NCI-H1436 (cell line): ENCODE measurements around the gene NEK9.
"Not testable (repeated sequence)": the region's sequence is repeated elsewhere in the genome, so short reads cannot be mapped to it uniquely, and the experiment has no call there.

Source experiments
- DNase-seq: peaks from one replicate; lab custom pipeline; 2025; lab: John Stamatoyannopoulos, UW

NEK9 gene

DNA sequence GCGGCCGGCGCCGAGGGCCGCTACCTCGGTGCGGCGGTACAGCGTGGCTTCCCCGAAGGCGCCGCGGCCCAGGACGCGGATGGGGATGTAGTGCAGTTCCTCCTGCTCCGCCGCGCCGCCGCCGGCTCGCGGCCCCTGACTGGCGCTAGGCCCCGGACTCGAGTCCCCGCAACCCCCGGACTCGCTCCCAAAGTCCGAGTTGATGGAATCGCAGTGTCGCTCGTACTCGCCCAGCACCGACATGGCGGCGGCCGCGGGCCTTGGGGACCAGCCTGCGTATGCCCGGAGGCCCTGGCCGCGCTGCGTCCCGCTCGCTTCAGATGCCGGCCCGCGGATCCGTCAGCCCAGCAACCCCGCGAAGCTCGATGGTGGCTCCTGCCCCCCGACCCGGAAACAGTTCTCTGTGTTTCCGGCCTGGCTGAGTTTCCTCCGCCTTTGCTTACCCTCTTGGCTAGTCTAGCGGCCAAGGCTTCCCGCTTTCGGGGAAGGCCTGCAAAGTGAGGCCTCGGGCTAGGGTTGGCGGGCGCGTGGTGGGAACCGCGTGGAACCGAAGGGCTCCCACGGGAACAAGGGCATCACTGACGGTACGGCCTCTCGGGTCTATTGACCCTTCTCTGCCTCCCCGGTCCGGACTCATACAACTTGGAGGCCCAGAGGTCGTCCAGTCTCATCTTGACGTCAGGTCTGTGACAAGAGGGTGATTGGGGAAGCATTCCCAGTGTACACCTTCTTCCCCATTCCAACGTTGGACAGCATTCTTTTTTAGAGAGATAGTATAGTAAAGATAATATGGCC, at the start of gene NEK9:
NEK9 (minus strand) TSS at position 370 of the 795 bp plus-strand sequence; CDS start at position 243, 127 bp downstream.
- peak; percentile 80 for DNase-seq

DNA sequence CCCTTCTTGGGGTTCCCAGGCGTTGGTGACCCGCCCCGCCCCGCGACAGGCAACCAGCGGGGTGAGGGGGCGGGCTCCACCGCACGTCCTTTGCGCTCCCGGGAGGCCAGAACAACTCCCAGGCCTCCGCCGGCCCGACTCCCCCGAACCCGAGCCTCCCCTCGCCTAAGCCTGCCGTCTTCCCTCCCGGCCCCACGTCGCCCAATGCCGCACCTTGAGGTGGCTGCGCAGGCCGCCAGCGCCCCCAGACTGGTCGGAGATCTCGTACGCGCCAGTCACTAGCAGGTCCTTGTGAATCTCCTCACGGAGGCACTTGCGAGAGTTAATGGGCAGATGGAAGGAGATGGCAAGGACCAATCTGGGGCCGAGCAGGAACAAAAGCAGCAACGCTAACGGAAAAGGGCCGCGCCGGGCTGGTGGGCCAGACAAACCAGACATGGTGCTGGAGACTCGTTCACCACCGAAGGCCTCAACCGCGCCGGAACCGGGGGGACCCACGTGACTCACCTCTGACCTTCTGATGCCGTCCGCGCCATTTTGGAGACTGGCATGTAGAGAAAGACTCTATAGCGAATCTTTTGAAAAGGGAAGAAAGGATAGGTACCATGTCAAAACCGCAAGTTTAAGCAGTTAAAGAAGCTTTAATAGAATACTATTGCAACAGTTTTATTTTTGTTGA, 49.4 kb upstream of the NEK9 start, which contains the start of gene TMED10:
TMED10 (minus strand) TSS at position 471 of the 679 bp plus-strand sequence; CDS start at position 438, 33 bp downstream.
- peak; percentile 91 for DNase-seq

GRCh38 chr14:75175677-75176141, 48.9 kb upstream of the NEK9 start:
- DNase-seq: no peak

- DNase-seq: no peak
Observed at GRCh38 chr14:75174066-75174465, 47.2 kb upstream of the NEK9 start.

- no peak for DNase-seq
Observed at GRCh38 chr14:75170772-75171171, 43.9 kb upstream of the NEK9 start.

DNA sequence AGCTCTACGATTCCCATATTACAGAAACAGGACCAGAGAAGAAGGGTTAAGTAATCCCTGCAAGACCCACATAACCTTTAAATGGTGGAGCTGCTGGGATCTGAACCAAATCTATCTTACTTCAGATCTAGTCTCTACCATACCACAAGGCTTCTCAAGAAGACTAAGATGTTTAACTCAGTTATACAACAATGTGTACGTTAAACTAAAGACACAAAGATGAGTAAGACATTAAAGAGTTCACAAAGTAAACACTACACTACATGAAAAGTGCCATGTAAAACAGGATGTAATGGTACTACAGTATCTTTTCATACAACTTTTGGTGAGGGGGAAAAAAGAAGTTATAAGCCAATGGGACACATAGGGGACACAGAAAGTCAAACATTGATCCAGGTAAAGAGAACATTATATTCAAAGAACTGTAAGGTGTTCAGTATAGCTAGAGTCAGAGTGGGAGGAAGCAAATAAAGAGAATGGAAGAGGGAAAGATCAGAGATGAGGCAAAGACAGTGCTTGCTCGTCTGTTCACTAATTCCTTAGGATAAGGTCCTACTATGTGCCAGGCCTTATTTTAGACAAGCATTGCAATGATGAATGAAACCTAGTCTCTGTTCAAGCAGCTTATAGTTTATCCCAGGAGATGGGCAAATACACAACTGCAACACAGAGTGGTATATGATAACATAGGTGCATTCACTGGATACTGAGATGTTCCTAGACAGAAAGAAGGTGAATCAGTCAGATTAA, 41.9 kb upstream of the NEK9 start:
- no peak for DNase-seq

GRCh38 chr14:75167325-75167724, 40.5 kb upstream of the NEK9 start:
- no peak for DNase-seq

DNA sequence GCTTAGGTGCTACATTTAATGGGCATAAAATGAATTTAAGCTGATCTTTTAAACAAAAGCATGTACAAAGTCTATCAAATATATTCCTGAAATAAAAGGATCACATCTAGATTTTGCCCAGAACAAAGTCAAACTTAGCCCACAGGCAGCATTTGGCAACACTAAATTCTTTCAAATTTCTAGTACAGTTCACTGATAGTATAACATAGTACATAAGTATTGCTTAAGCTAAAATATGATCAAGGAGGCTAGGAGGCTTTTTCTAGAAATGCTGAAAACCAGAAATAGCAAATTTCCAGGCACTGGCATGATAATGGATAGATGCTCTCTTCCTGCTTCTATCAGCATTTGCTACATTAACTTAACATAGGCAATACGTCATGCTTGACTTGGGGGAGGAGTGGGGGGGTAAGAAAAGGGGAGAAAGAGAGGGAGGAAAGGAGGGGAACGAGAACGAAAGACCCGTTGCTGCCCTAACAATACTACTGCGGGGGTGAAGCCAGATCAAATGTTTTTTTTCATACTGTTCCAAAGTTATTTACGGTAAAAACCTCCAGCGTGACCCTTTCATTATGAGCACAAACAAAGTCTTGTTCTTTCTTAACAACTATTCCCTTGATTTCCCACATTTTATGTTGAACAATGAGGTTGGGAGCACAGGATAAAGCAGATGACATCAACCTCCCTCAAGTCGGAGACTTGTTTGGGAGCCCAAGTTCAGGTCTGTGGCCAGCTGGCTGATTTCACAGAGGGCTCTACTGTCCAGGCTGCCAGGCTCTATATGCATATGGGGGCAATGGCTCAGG, 38.9 kb upstream of the NEK9 start:
- no peak for DNase-seq

DNA sequence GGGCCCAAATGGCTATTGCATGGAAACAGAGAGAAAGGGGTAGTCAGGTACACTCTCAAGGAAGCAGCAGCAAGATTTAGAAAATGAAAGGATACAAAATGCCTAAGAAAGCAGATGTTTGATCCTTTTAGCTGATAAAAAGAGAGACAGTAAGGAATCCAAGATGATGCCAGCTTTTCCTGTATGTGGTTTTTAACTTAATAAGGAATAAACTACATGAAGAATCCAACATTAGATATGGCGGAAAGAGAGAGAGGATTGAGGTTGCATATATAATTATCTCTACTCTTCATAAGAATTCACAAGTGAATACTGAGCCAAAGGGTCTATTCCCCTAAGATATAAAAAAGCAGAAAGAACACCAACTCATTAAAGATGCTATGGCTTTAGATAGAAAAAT, 38.0 kb upstream of the NEK9 start:
- no peak for DNase-seq

- no peak for DNase-seq
Observed at GRCh38 chr14:75163677-75164076, 36.8 kb upstream of the NEK9 start.

DNA sequence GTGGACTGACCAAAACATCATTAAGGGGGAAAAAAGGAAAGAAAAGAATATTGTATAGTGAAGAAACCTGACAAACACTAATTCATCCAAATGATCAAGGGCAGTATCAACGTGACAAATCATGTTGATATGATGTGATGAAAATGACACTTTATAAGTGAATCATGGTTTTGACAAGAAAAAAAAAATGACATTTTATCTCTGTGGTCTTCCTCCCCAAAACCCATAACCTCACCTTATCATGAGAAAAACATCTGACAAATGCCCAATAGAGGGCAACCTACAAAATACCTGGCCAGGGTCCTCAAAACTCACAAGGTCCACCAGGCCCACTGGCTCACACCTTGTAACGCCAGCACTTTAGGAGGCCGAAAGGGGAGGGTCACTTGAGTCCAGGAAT, 35.8 kb upstream of the NEK9 start:
- DNase-seq: no peak

DNA sequence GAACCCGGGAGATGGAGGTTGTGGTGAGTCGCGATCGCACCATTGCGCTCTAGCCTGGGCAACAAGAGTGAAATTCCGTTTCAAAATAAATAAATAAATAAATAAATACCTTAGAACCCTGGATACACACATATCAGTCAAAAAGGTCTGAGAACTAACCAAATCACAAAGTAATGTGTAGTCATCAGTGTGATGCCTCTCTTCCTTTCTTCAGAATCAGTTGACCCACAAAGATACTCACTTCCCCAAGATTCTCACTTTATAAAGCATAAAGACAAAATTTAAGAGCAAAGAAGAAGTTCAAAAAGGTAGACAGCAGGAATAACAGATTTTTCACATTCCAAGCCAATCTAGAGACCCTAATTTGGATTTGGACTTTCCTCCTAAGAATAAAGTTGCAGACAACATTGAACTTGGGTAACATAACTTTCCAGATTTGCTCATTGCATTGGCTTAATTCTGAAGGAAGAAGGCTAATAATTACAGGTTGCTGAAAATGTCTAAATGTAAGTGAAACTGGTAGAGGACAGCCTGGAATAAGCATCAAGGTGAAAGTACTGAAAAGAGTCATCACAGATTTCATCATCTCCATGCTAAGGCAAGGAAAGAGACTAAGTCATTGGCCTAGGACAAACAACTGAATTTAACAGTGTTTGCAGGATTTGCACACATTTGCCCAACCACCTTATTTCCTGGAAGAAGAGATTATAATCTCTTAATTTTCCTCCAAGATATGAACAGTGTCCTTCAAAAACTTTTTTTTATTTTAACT, 32.2 kb upstream of the NEK9 start:
- DNase-seq: no peak

DNA sequence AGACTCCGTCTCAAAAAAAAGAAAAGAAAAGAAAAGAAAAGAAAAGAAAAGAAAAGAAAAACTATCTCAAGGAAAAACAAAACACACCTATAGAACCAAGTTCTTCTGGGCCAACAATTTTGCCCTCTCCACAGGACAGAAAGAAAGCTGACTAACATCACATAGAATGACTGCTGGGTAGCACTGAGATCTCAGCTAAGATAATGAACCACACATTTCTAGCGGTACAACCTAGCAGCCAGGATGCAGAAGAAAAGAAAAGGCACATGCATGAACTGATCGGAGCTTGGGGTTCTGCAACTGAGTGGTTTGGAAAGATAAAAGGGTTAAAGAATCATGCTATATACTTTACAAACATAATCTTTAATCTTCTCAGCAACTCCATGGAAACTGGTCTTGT, 30.1 kb upstream of the NEK9 start:
- no peak for DNase-seq

GRCh38 chr14:75156111-75156510, 29.3 kb upstream of the NEK9 start:
- DNase-seq: no peak

GRCh38 chr14:75155169-75155568, 28.3 kb upstream of the NEK9 start:
- no peak for DNase-seq

DNA sequence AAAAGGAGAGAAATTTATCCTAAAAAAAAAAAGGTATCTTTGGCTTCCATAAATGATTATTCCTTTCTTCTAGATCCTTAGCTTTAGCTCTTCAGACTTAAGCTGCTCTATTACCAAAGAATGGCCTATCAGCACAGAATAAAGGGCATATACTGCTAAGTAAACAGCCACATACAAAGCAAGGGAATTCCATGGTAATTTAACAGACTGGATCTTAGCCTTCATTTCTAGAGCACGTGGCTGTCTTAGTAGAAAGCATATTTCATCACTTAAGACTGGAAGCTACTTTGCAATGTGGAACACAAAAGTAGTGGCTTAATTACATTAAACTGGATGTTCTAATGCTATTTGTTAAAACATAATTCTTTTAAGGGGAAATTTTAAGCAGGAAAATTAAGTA, 26.4 kb upstream of the NEK9 start:
- DNase-seq: no peak

DNA sequence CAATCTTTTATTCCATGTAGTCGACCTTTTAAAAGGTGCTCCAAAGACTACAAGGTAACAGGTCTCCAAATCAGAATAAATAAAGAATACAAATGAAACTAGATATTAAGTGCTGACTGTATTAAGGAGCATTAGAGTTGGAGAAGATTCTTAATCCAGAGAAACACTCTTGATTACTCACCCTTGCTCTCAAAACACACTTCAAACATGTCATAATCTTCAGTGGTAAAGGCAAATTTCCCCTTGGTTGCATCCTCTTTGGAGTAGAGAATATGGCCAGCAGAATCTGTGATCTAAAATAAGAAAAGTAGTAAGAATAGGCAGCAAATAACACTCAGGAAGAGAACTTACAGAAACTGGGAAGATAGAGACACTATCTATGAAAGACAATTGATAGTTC, 25.0 kb upstream of the NEK9 start:
- DNase-seq: no peak

DNA sequence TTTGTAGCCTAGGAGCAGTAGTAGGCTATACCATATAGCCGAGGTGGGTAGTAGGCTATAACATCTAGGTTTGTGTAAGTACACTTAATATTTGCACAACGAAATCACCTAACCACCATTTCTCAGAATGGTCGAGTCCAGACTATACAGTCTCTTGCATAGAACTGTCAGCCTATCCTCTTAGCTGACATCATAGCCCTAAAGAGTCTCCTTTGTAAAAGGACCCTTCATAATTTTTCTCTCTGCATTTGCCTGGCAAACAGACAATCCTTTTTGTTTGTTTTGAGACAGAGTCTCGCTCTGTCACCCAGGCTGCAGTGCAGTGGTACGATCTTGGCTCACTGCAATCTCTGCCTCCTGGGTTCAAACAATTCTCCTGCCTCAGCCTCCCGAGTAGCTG, 23.8 kb upstream of the NEK9 start:
- DNase-seq: not testable (repeated sequence)

DNA sequence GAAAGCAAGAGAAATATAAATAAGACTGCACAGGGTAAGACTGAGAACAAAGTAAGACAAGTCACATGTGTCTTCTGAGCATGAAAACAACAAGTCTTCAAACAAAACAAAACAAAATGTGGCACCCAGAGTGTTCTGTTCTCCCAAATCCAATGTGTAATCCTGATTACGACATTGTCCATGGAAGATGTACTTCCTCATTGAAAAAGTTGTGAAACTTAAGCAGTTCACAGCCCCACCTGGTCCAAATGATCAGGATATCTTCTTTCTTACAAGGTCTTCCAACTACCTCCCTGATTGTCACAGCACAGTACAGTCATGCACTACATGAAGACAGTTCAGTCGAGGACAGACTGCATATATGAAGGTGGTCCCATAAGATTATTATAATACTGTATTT, 23.3 kb upstream of the NEK9 start:
- no peak for DNase-seq

DNA sequence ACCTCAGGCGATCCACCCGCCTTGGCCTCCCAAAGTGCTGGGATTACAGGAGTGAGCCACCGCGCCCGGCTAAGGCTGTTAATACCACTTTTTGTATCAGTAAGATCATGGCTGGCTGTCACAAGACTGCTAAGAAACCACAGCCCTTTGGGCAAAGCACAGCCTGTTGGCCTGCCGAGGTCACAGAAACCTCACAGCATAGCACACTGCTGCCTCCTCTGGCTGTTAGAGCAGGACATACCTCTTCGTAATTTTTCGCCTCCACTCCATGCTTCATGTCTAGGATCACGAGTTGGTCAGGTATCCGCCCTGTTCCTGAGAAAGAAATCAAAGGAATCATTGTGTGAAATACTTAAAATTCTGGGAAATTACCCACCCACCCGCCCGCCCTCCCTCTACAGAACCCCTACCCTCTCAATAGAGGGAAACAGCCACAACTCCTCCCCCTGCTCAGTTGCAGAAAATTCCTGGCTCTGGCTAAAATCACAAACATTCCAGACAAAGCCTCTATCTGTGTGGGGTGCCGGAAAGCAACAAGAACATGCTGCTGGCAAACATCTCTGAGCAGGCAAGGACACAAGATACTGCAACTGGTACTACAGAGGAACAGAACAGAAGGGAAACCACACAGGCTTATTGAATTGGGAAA, 20.7 kb upstream of the NEK9 start:
- no peak for DNase-seq
